Trophoblast cell (in vitro differentiated cells and primary cell): ENCODE data around the gene KCNH3.

Experiments used
- DNase-seq, 2 donors: peaks; one replicate each; pipeline ENCODE4 v3.0.0-alpha.2; 2016
- H2AFZ ChIP-seq: 2 replicates; pipeline ENCODE4 v1.6.1; 2013; ENCODE audit warnings: low read length, moderate library complexity, mild to moderate bottlenecking; ENCODE audit not compliant: insufficient read depth, poor library complexity
- H2AK5ac ChIP-seq: 2 replicates; pipeline ENCODE4 v1.6.1; 2013; ENCODE audit warnings: mild to moderate bottlenecking, low read length
- H2BK120ac ChIP-seq: 2 replicates; pipeline ENCODE4 v1.6.1; 2013; ENCODE audit warnings: low read length, mild to moderate bottlenecking, moderate library complexity; ENCODE audit not compliant: insufficient read depth, poor library complexity
- H2BK12ac ChIP-seq: 2 replicates; pipeline ENCODE4 v1.6.1; 2013; ENCODE audit warnings: mild to moderate bottlenecking, low read length, moderate library complexity
- H2BK5ac ChIP-seq: 2 replicates; pipeline ENCODE4 v1.6.1; 2013; ENCODE audit warnings: low read length, low read depth, moderate library complexity, mild to moderate bottlenecking; ENCODE audit not compliant: poor library complexity
- H3K14ac ChIP-seq: 2 replicates; pipeline ENCODE4 v1.6.1; 2013; ENCODE audit warnings: mild to moderate bottlenecking, low read length
- H3K18ac ChIP-seq: 2 replicates; pipeline ENCODE4 v1.6.1; 2013; ENCODE audit warnings: mild to moderate bottlenecking, low read length
- H3K23ac ChIP-seq: 2 replicates; pipeline ENCODE4 v1.6.1; 2013; ENCODE audit warnings: low read length
- H3K27ac ChIP-seq: 2 replicates; pipeline ENCODE4 v1.5.1; 2013; ENCODE audit warnings: low read depth, mild to moderate bottlenecking, inconsistent platforms, low read length, moderate library complexity
- H3K27me3 ChIP-seq: 2 replicates; pipeline ENCODE4 v1.6.1; 2013; ENCODE audit warnings: inconsistent platforms, mild to moderate bottlenecking, low read length, moderate library complexity; ENCODE audit not compliant: insufficient read depth
- H3K36me3 ChIP-seq, 2 experiments: 1 replicate in 1 of 2; 2 replicates in 1 of 2; pipeline ENCODE4 v1.6.1; 2013; ENCODE audit warnings: low read length in 2 of 2, mild to moderate bottlenecking in 2 of 2, moderate library complexity in 1 of 2; ENCODE audit not compliant: insufficient read depth in 2 of 2, control insufficient read depth in 1 of 2
- H3K4ac ChIP-seq: 2 replicates; pipeline ENCODE4 v1.6.1; 2013; ENCODE audit warnings: low read depth, mild to moderate bottlenecking, low read length, moderate library complexity
- H3K4me1 ChIP-seq, 2 experiments: 1 replicate in 1 of 2; 2 replicates in 1 of 2; pipeline ENCODE4 v1.6.1; 2013; ENCODE audit warnings: low read length in 2 of 2, mild to moderate bottlenecking in 2 of 2, moderate library complexity in 1 of 2; ENCODE audit not compliant: insufficient read depth in 2 of 2, control insufficient read depth in 1 of 2
- H3K4me2 ChIP-seq: 2 replicates; pipeline ENCODE4 v1.6.1; 2013; ENCODE audit warnings: inconsistent platforms, mild to moderate bottlenecking, low read length, moderate library complexity
- H3K4me3 ChIP-seq: 2 replicates; pipeline ENCODE4 v1.5.1; 2013; ENCODE audit warnings: mild to moderate bottlenecking, low read depth, low read length, inconsistent platforms
- H3K79me1 ChIP-seq: one replicate; pipeline ENCODE4 v1.6.1; 2013; ENCODE audit warnings: low read length
- H3K79me2 ChIP-seq: 2 replicates; pipeline ENCODE4 v1.6.1; 2013; ENCODE audit warnings: low read length, mild to moderate bottlenecking; ENCODE audit not compliant: control insufficient read depth, insufficient read depth, poor library complexity
- H3K9ac ChIP-seq: 2 replicates; pipeline ENCODE4 v1.6.1; 2013; ENCODE audit warnings: mild to moderate bottlenecking, low read length
- H3K9me3 ChIP-seq: 2 replicates; pipeline ENCODE4 v1.6.1; 2013; ENCODE audit warnings: low read depth, mild to moderate bottlenecking, control low read depth, inconsistent platforms, low read length; ENCODE audit not compliant: insufficient read depth
- H4K12ac ChIP-seq: 2 replicates; pipeline ENCODE4 v1.6.1; 2013; ENCODE audit warnings: low read depth, mild to moderate bottlenecking, low read length, moderate library complexity
- H4K8ac ChIP-seq: 2 replicates; pipeline ENCODE4 v1.6.1; 2013; ENCODE audit warnings: low read depth, mild to moderate bottlenecking, low read length, moderate library complexity
- H4K91ac ChIP-seq: one replicate; pipeline ENCODE4 v1.6.1; 2013; ENCODE audit warnings: low read depth, mild to moderate bottlenecking, low read length, moderate library complexity
- WGBS: extraction: QIAGEN DNeasy Blood & Tissue Kit; methylation state at CpG from one replicate; pipeline ENCODE4 v1.1.7; 2013; ENCODE audit warnings: missing lambda C conversion rate; ENCODE audit not compliant: insufficient read length, insufficient coverage; ENCODE audit errors: extremely low coverage; 5-methylcytosine and 5-hydroxymethylcytosine counted together

KCNH3 gene

GRCh38 chr12:49518914-49519573 lies 19.8 kb upstream of the KCNH3 start:
- Histone ChIP-seq H3K36me3 (peaks cover 7 to 8% of the 10 kb centered on the region in 2 experiments), H3K27ac (no peak overlapping the region), H3K4me3 (no peak overlapping the region), H3K4me1 (no peaks in the 10 kb centered on the region), H2BK12ac (no peak overlapping the region), H3K27me3 (no peaks in the 10 kb centered on the region), H3K9me3 (no peaks in the 10 kb centered on the region), H3K4ac (no peak overlapping the region), H3K79me1 (no peaks in the 10 kb centered on the region), H2AFZ (no peak overlapping the region), H3K23ac (no peak overlapping the region), H3K18ac (no peak overlapping the region), H4K8ac (no peak overlapping the region), H4K12ac (no peak overlapping the region), H2AK5ac (no peak overlapping the region), H3K9ac (no peak overlapping the region), H3K14ac (no peak overlapping the region), H3K79me2 (no peaks in the 10 kb centered on the region), H3K4me2 (no peak overlapping the region), H2BK120ac (no peak overlapping the region), H2BK5ac (no peak overlapping the region), H4K91ac (no peak overlapping the region)
- DNase-seq: no peak
- WGBS: no CpG with 5 or more reads among the region's 2 CpGs

GRCh38 chr12:49519574-49519936 lies 19.3 kb upstream of the KCNH3 start:
- Histone ChIP-seq H4K12ac (no peak overlapping the region), H3K4me2 (no peak overlapping the region), H3K79me1 (no peaks in the 10 kb centered on the region), H4K91ac (no peak overlapping the region), H3K9ac (no peak overlapping the region), H3K4ac (no peak overlapping the region), H3K9me3 (no peaks in the 10 kb centered on the region), H3K23ac (no peak overlapping the region), H2AFZ (no peak overlapping the region), H3K4me3 (no peak overlapping the region), H4K8ac (no peak overlapping the region), H2BK5ac (no peak overlapping the region), H3K18ac (no peak overlapping the region), H3K14ac (no peak overlapping the region), H2BK12ac (no peak overlapping the region), H3K4me1 (no peaks in the 10 kb centered on the region), H3K36me3 (peaks cover 8 to 9% of the 10 kb centered on the region in 2 experiments), H2AK5ac (no peak overlapping the region), H3K27me3 (no peaks in the 10 kb centered on the region), H3K27ac (no peak overlapping the region), H2BK120ac (no peak overlapping the region), H3K79me2 (no peaks in the 10 kb centered on the region)
- WGBS: no CpG with 5 or more reads among the region's 5 CpGs
- DNase-seq: no peak

- Histone ChIP-seq H2BK5ac (no peak overlapping the region), H3K79me2 (no peaks in the 10 kb centered on the region), H3K18ac (no peak overlapping the region), H2AK5ac (no peak overlapping the region), H2AFZ (no peak overlapping the region), H2BK12ac (no peak overlapping the region), H3K27ac (no peak overlapping the region), H3K27me3 (no peaks in the 10 kb centered on the region), H3K36me3 (peaks cover 18 to 20% of the 10 kb centered on the region in 2 experiments), H3K4me1 (no peaks in the 10 kb centered on the region), H2BK120ac (no peak overlapping the region), H3K9me3 (no peaks in the 10 kb centered on the region), H4K8ac (no peak overlapping the region), H3K79me1 (no peaks in the 10 kb centered on the region), H3K4ac (no peak overlapping the region), H3K14ac (no peak overlapping the region), H3K23ac (no peak overlapping the region), H3K9ac (no peak overlapping the region), H4K91ac (no peak overlapping the region), H3K4me3 (no peak overlapping the region), H3K4me2 (no peak overlapping the region), H4K12ac (no peak overlapping the region)
- no peak for DNase-seq
- no CpG with 5 or more reads among the region's 4 CpGs for WGBS
Measured at GRCh38 chr12:49521389-49521788, 17.4 kb upstream of the KCNH3 start.

GRCh38 chr12:49524660-49525324 lies 14.0 kb upstream of the KCNH3 start:
- no peak overlapping the region for H3K23ac ChIP-seq
- H4K91ac ChIP-seq: no peak overlapping the region
- H3K4me3 ChIP-seq: no peak overlapping the region
- no peak overlapping the region for H3K4me2 ChIP-seq
- H3K79me2 ChIP-seq: no peaks in the 10 kb centered on the region
- no peak overlapping the region for H2AFZ ChIP-seq
- H3K9ac ChIP-seq: no peak overlapping the region
- no peak overlapping the region for H4K8ac ChIP-seq
- WGBS: no CpG with 5 or more reads among the region's 6 CpGs
- H3K18ac ChIP-seq: no peak overlapping the region
- H3K14ac ChIP-seq: no peak overlapping the region
- no peak for DNase-seq
- H3K27ac ChIP-seq: no peak overlapping the region
- H3K79me1 ChIP-seq: no peaks in the 10 kb centered on the region
- H3K4ac ChIP-seq: no peak overlapping the region
- no peak overlapping the region for H2BK5ac ChIP-seq
- H2BK12ac ChIP-seq: no peak overlapping the region
- peaks cover 20 to 24% of the 10 kb centered on the region in 2 experiments for H3K36me3 ChIP-seq
- H3K4me1 ChIP-seq: no peaks in the 10 kb centered on the region
- H4K12ac ChIP-seq: no peak overlapping the region
- no peaks in the 10 kb centered on the region for H3K27me3 ChIP-seq
- H2AK5ac ChIP-seq: no peak overlapping the region
- no peak overlapping the region for H2BK120ac ChIP-seq
- H3K9me3 ChIP-seq: no peaks in the 10 kb centered on the region
